DND-41 (cell line): ENCODE measurements around the gene GDI1.

ENCODE experiments used
- ATAC-seq: fragments of 200-7000 bp; cut with Tn5 transposase; 3 replicates; pipeline ENCODE4 v1.9.1; 2021; ENCODE audit warnings: low read depth; ENCODE audit not compliant: insufficient read depth
- DNase-seq: peaks from one replicate; pipeline ENCODE4 v3.0.0-alpha.2; 2020
- H2AFZ ChIP-seq: 2 replicates; pipeline ENCODE4 v1.6.0; 2012; ENCODE audit warnings: low read depth, low read length
- H3K27ac ChIP-seq: 2 replicates; pipeline ENCODE4 v1.5.1; 2012; ENCODE audit warnings: low read length, inconsistent platforms
- H3K27me3 ChIP-seq: fragments of 200-600 bp; sonication (generic); 2 replicates; pipeline ENCODE4 v1.6.0; 2012; ENCODE audit warnings: low read length, mild to moderate bottlenecking, inconsistent platforms; ENCODE audit not compliant: insufficient read depth, poor library complexity
- H3K36me3 ChIP-seq: 2 replicates; pipeline ENCODE4 v1.5.1; 2012; ENCODE audit warnings: low read length, inconsistent platforms; ENCODE audit not compliant: insufficient read depth
- H3K4me1 ChIP-seq: 2 replicates; pipeline ENCODE4 v1.5.1; 2012; ENCODE audit warnings: mild to moderate bottlenecking, low read length; ENCODE audit not compliant: insufficient read depth
- H3K4me2 ChIP-seq: 2 replicates; pipeline ENCODE4 v1.6.0; 2012; ENCODE audit warnings: mild to moderate bottlenecking, moderate library complexity, low read length, inconsistent platforms; ENCODE audit not compliant: insufficient read depth
- H3K4me3 ChIP-seq, 2 experiments: fragments of 200-600 bp in 1 of 2; shearing (Covaris generic) in 1 of 2; 2 replicates each; pipeline ENCODE4 v1.5.1; 2012 to 2016; ENCODE audit warnings: inconsistent platforms in 2 of 2, low read length in 2 of 2, mild to moderate bottlenecking in 2 of 2, low read depth in 1 of 2, moderate library complexity in 1 of 2
- H3K79me2 ChIP-seq: 2 replicates; pipeline ENCODE4 v1.6.0; 2012; ENCODE audit warnings: low read length, inconsistent platforms; ENCODE audit not compliant: insufficient read depth
- H3K9ac ChIP-seq: 2 replicates; pipeline ENCODE4 v1.6.0; 2012; ENCODE audit warnings: low read depth, mild to moderate bottlenecking, inconsistent platforms, low read length, moderate library complexity
- H3K9me3 ChIP-seq: 2 replicates; pipeline ENCODE4 v1.5.1; 2012; ENCODE audit warnings: low read length, moderate library complexity, mild to moderate bottlenecking, inconsistent platforms; ENCODE audit not compliant: insufficient read depth, severe bottlenecking
- H4K20me1 ChIP-seq: 2 replicates; pipeline ENCODE4 v1.6.0; 2012; ENCODE audit warnings: low read length; ENCODE audit not compliant: insufficient read depth
- CTCF ChIP-seq: IDR thresholded peaks from 2 replicates; pipeline ENCODE4 v1.5.1; 2012; ENCODE audit warnings: borderline replicate concordance, low read length, moderate library complexity, mild to moderate bottlenecking; ENCODE audit not compliant: poor library complexity, severe bottlenecking; ENCODE audit errors: extremely low read depth
- EZH2 ChIP-seq: IDR thresholded peaks from 3 replicates; pipeline ENCODE4 v1.6.1; 2012; ENCODE audit warnings: borderline replicate concordance, low read depth, mild to moderate bottlenecking, moderate library complexity, low read length, inconsistent platforms; ENCODE audit not compliant: severe bottlenecking

Gene GDI1

GRCh38 chrX:154462396-154462795 lies 25.4 kb downstream of the GDI1 start:
- ATAC-seq (no peak), DNase-seq (no peak)
- Histone ChIP-seq H2AFZ (no peak overlapping the region), H4K20me1 (peaks cover 10% of the 10 kb centered on the region; the same call in 1 of the 2 replicates), H3K36me3 (peaks cover 48% of the 10 kb centered on the region), H3K9me3 (no peaks in the 10 kb centered on the region), H3K9ac (no peak overlapping the region), H3K4me2 (no peak overlapping the region), H3K79me2 (peaks cover 14% of the 10 kb centered on the region), H3K4me1 (peaks cover 21% of the 10 kb centered on the region), H3K27me3 (no peaks in the 10 kb centered on the region), H3K27ac (no peak overlapping the region), H3K4me3 (no peak overlapping the region)
- TF ChIP-seq CTCF (no peak), EZH2 (no peak)

GRCh38 chrX:154463611-154464220 lies 26.8 kb downstream of the GDI1 start:
- no peak for ATAC-seq
- peaks cover 9% of the 10 kb centered on the region for H3K79me2 ChIP-seq
- no peak overlapping the region for H3K4me2 ChIP-seq
- no peaks in the 10 kb centered on the region for H3K27me3 ChIP-seq
- no peak overlapping the region for H3K27ac ChIP-seq
- peaks cover 16% of the 10 kb centered on the region for H3K4me1 ChIP-seq
- no peak overlapping the region for H3K9ac ChIP-seq
- H3K9me3 ChIP-seq, result no peaks in the 10 kb centered on the region
- DNase-seq, result no peak
- peaks cover 10% of the 10 kb centered on the region; the same call in 1 of the 2 replicates for H4K20me1 ChIP-seq
- no peak overlapping the region for H2AFZ ChIP-seq
- TF ChIP-seq CTCF (no peak), EZH2 (no peak)
- H3K36me3 ChIP-seq, result peaks cover 57% of the 10 kb centered on the region
- no peak overlapping the region for H3K4me3 ChIP-seq

- Histone ChIP-seq H3K9me3 (no peaks in the 10 kb centered on the region), H3K4me1 (peaks cover 5% of the 10 kb centered on the region), H3K27me3 (no peaks in the 10 kb centered on the region), H3K27ac (no peak overlapping the region), H3K79me2 (peaks cover under 1% of the 10 kb centered on the region; the same call in 1 of the 2 replicates), H2AFZ (no peak overlapping the region), H3K36me3 (peaks cover 68% of the 10 kb centered on the region), H3K4me3 (no peak overlapping the region), H3K4me2 (no peak overlapping the region), H3K9ac (no peak overlapping the region), H4K20me1 (0 out of 2 replicates have a peak, but pooled peaks cover 5% of the 10 kb centered on the region)
- ATAC-seq, result no peak
- TF ChIP-seq EZH2, result no peak
- TF ChIP-seq CTCF, result no peak
- no peak for DNase-seq
Measured at GRCh38 chrX:154464806-154465365, 27.9 kb downstream of the GDI1 start.
